OCI-LY3 (cell line): ENCODE data around the gene CTNNA3.

Experiments used
- H2AFZ ChIP-seq: fragments of 200-600, 300-600 bp; shearing (Covaris generic); 2 replicates; pipeline ENCODE4 v1.6.0; 2014; ENCODE audit warnings: antibody characterized with exemption, low read depth, low read length
- H3K27ac ChIP-seq: fragments of 200-600, 300-600 bp; sonication (generic); 2 replicates; pipeline ENCODE4 v1.5.1; 2014; ENCODE audit warnings: mild to moderate bottlenecking, low read length, moderate library complexity, mixed read lengths
- H3K27me3 ChIP-seq: fragments of 200-600, 300-600 bp; sonication (generic); 2 replicates; pipeline ENCODE4 v1.6.1; 2014; ENCODE audit warnings: low read depth, low read length, mixed read lengths
- H3K36me3 ChIP-seq: fragments of 200-600, 300-600 bp; sonication (generic); replicated peaks from 2 replicates; pipeline ENCODE3; 2014; ENCODE audit warnings: low read depth, low read length, mixed read lengths
- H3K4me1 ChIP-seq: fragments of 300-600, 200-600 bp; sonication (generic); 2 replicates; pipeline ENCODE4 v1.6.1; 2014; ENCODE audit warnings: low read length, mixed read lengths
- H3K4me2 ChIP-seq: fragments of 200-600, 300-600 bp; sonication (generic); 2 replicates; pipeline ENCODE4 v1.6.1; 2014; ENCODE audit warnings: low read length, mixed read lengths
- H3K4me3 ChIP-seq: fragments of 300-600, 200-600 bp; sonication (generic); 2 replicates; pipeline ENCODE4 v1.5.1; 2014; ENCODE audit warnings: antibody characterized with exemption, mild to moderate bottlenecking, low read length, moderate library complexity
- H3K79me2 ChIP-seq: fragments of 300-600, 200-600 bp; shearing (Covaris generic); 2 replicates; pipeline ENCODE4 v1.6.1; 2014; ENCODE audit warnings: mild to moderate bottlenecking, low read length, mixed read lengths
- H3K9ac ChIP-seq: fragments of 300-600, 200-600 bp; shearing (Covaris generic); 2 replicates; pipeline ENCODE4 v1.6.0; 2014; ENCODE audit warnings: mild to moderate bottlenecking, low read length, moderate library complexity
- H3K9me3 ChIP-seq: fragments of 200-600, 300-600 bp; shearing (Covaris generic); 2 replicates; pipeline ENCODE4 v1.6.1; 2014; ENCODE audit warnings: low read length, mixed read lengths; ENCODE audit not compliant: insufficient read depth
- H4K20me1 ChIP-seq: fragments of 200-600, 300-600 bp; sonication (generic); 2 replicates; pipeline ENCODE4 v1.6.1; 2016; ENCODE audit warnings: low read length, mixed read lengths; ENCODE audit not compliant: insufficient read depth
- CTCF ChIP-seq: fragments of 200-600, 300-600 bp; sonication (generic); IDR thresholded peaks from 2 replicates; pipeline ENCODE4 v1.5.1; 2014; ENCODE audit warnings: antibody characterized with exemption, low read length, low read depth
- EZH2phosphoT487 ChIP-seq: fragments of 200-600 bp; shearing (Covaris generic); IDR thresholded peaks from 2 replicates; pipeline ENCODE4 v1.6.1; 2018; ENCODE audit warnings: antibody characterized with exemption, mixed run types, low read depth

CTNNA3 gene

GRCh38 chr10:66021423-66021822, 1674.6 kb downstream of the CTNNA3 start:
- no peak overlapping the region for H2AFZ ChIP-seq
- H3K4me3 ChIP-seq, result no peak overlapping the region
- no peaks in the 10 kb centered on the region for H3K4me1 ChIP-seq
- no peaks in the 10 kb centered on the region for H3K27me3 ChIP-seq
- no peaks in the 10 kb centered on the region for H3K79me2 ChIP-seq
- no peak for TF ChIP-seq CTCF
- TF ChIP-seq EZH2phosphoT487, result no peak
- H4K20me1 ChIP-seq, result no peaks in the 10 kb centered on the region
- H3K27ac ChIP-seq, result no peak overlapping the region
- no peak overlapping the region for H3K9ac ChIP-seq
- H3K36me3 ChIP-seq, result no peaks in the 10 kb centered on the region
- H3K9me3 ChIP-seq, result no peaks in the 10 kb centered on the region
- H3K4me2 ChIP-seq, result no peak overlapping the region

- Histone ChIP-seq H3K4me1 (no peaks in the 10 kb centered on the region), H3K36me3 (no peaks in the 10 kb centered on the region), H3K27me3 (no peaks in the 10 kb centered on the region), H3K27ac (no peak overlapping the region), H4K20me1 (no peaks in the 10 kb centered on the region), H3K4me3 (no peak overlapping the region), H3K9me3 (no peaks in the 10 kb centered on the region), H3K4me2 (no peak overlapping the region), H3K79me2 (no peaks in the 10 kb centered on the region), H3K9ac (no peak overlapping the region), H2AFZ (no peak overlapping the region)
- TF ChIP-seq CTCF (no peak), EZH2phosphoT487 (no peak)
Observed at GRCh38 chr10:66008221-66008620, 1687.8 kb downstream of the CTNNA3 start.

- no peaks in the 10 kb centered on the region for H3K9me3 ChIP-seq
- H3K27ac ChIP-seq, result no peak overlapping the region
- H3K9ac ChIP-seq, result no peak overlapping the region
- no peak for TF ChIP-seq CTCF
- TF ChIP-seq EZH2phosphoT487, result no peak
- no peaks in the 10 kb centered on the region for H3K36me3 ChIP-seq
- no peaks in the 10 kb centered on the region for H3K27me3 ChIP-seq
- H3K4me1 ChIP-seq, result no peaks in the 10 kb centered on the region
- no peaks in the 10 kb centered on the region for H3K79me2 ChIP-seq
- no peak overlapping the region for H3K4me2 ChIP-seq
- H3K4me3 ChIP-seq, result no peak overlapping the region
- H2AFZ ChIP-seq, result no peak overlapping the region
- no peaks in the 10 kb centered on the region for H4K20me1 ChIP-seq
Observed at GRCh38 chr10:66006411-66006810, 1689.6 kb downstream of the CTNNA3 start.

- no peaks in the 10 kb centered on the region for H4K20me1 ChIP-seq
- no peaks in the 10 kb centered on the region for H3K9me3 ChIP-seq
- H3K4me3 ChIP-seq, result no peak overlapping the region
- no peak for TF ChIP-seq CTCF
- no peak for TF ChIP-seq EZH2phosphoT487
- no peak overlapping the region for H3K27ac ChIP-seq
- no peaks in the 10 kb centered on the region for H3K4me1 ChIP-seq
- no peak overlapping the region for H3K9ac ChIP-seq
- no peak overlapping the region for H3K4me2 ChIP-seq
- H3K36me3 ChIP-seq, result no peaks in the 10 kb centered on the region
- H3K79me2 ChIP-seq, result no peaks in the 10 kb centered on the region
- no peak overlapping the region for H2AFZ ChIP-seq
- no peaks in the 10 kb centered on the region for H3K27me3 ChIP-seq
Observed at GRCh38 chr10:65993451-65993850, 1702.5 kb downstream of the CTNNA3 start.
